ENCODE results near the gene TTI1. TPM values are rescaled to one million over a fixed set of nuclear protein-coding genes. Genes with fewer than 3 reads are reported as not detected.
A peak's percentile ranks its signal among the peaks of the same experiment; 100 is the strongest.

TTI1 gene
- total and polyA plus RNA-seq, 2 of the 13 experiments (the other 11 are each of a cell fraction or from before 2014, with no cell fraction given), result 22.9 to 39.8 TPM

DNA sequence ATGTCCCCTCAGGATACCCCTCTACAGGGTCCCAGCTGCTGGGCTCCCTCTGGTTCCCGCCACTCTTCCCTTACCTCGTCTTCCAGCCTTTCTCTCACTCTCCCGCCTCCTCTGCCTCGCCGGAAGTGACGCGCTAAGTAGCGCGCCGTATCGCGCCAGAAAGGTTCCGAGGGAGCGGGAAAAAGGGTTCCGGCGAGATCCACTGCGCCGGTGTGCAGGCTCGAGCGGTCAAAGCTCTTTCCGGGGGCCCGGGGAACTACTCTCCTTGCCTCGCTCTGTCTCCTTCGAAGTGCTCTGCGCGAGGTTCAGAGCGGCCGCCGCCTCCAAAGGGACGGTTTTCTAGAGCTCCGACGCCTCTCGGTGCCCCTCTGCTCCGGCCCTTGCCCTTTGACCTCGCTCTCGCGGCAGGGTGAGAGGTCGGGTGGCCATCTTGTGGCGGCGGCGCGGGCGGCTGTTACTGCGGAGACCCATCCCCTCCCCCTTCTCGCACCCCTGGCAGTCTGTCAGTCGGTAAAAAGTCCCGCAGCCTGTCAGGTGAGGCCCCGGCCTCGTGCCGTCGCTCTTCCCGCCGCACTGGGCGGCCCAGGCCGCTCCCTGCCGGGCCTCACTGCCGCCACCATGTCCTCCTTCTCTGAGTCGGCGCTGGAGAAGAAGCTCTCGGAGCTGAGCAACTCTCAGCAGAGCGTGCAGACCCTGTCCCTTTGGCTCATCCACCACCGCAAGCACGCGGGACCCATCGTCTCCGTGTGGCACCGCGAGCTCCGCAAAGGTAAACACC lies at the start of gene TTI1, which contains the start of gene RPRD1B (continued):
- TF ChIP-seq BATF2 (CRISPR knock-in tag; IDR thresholded peaks at IDR 0.05) (peak; percentile 49), ZNF335 (CRISPR knock-in tag; IDR thresholded peaks at IDR 0.05) (peak; percentile 93), MBD4 (IDR thresholded peaks at IDR 0.05; ENCODE audit: borderline replicate concordance, low read length) (no peak), JUND (CRISPR knock-in tag; IDR thresholded peaks at IDR 0.05) (peak; percentile 13; the same call in 1 of the 2 replicates), MAF1 (CRISPR knock-in tag; IDR thresholded peaks at IDR 0.05; ENCODE audit: borderline replicate concordance) (no peak), POGZ (CRISPR knock-in tag; IDR thresholded peaks at IDR 0.05) (peak; percentile 92), IKZF4 (CRISPR knock-in tag; IDR thresholded peaks at IDR 0.05; ENCODE audit: borderline replicate concordance, low read depth, not compliant biosample characterization) (peak; percentile 38), FOXA1 (IDR thresholded peaks at IDR 0.05) (no peak), FOXA1 (CRISPR knock-in tag; IDR thresholded peaks at IDR 0.05) (peak; percentile 74), ZNF703 (CRISPR knock-in tag; IDR thresholded peaks at IDR 0.05; ENCODE audit: borderline replicate concordance) (peak; percentile 93; the same call in 1 of the 2 replicates), ZNF253 (CRISPR knock-in tag; IDR thresholded peaks at IDR 0.05; ENCODE audit: borderline replicate concordance) (no peak), ZNF207 (IDR thresholded peaks at IDR 0.05; ENCODE audit: borderline replicate concordance) (no peak), RORA (CRISPR knock-in tag; IDR thresholded peaks at IDR 0.05) (no peak), ZNF101 (CRISPR knock-in tag; IDR thresholded peaks at IDR 0.05; ENCODE audit: borderline replicate concordance, low read depth) (peak; percentile 69; the same call in 1 of the 2 replicates), ZNF331 (CRISPR knock-in tag; IDR thresholded peaks at IDR 0.05) (peak; percentile 90), RERE (CRISPR knock-in tag; IDR thresholded peaks at IDR 0.05; ENCODE audit: low read depth) (no peak; the same call in 1 of the 2 replicates), ZBTB7B (CRISPR knock-in tag; IDR thresholded peaks at IDR 0.05) (peak; percentile 67), NR2F2 (IDR thresholded peaks at IDR 0.05; ENCODE audit: borderline replicate concordance, low read depth) (peak; percentile 85; the same call in 1 of the 2 replicates)
- TF ChIP-seq, protein P1, sequence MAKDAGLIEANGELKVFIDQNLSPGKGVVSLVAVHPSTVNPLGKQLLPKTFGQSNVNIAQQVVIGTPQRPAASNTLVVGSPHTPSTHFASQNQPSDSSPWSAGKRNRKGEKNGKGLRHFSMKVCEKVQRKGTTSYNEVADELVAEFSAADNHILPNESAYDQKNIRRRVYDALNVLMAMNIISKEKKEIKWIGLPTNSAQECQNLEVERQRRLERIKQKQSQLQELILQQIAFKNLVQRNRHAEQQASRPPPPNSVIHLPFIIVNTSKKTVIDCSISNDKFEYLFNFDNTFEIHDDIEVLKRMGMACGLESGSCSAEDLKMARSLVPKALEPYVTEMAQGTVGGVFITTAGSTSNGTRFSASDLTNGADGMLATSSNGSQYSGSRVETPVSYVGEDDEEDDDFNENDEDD (CRISPR knock-in tag; IDR thresholded peaks at IDR 0.05; ENCODE audit: borderline replicate concordance), result peak; percentile 100
- TF ChIP-seq, protein P2, sequence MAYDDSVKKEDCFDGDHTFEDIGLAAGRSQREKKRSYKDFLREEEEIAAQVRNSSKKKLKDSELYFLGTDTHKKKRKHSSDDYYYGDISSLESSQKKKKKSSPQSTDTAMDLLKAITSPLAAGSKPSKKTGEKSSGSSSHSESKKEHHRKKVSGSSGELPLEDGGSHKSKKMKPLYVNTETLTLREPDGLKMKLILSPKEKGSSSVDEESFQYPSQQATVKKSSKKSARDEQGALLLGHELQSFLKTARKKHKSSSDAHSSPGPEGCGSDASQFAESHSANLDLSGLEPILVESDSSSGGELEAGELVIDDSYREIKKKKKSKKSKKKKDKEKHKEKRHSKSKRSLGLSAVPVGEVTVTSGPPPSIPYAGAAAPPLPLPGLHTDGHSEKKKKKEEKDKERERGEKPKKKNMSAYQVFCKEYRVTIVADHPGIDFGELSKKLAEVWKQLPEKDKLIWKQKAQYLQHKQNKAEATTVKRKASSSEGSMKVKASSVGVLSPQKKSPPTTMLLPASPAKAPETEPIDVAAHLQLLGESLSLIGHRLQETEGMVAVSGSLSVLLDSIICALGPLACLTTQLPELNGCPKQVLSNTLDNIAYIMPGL (CRISPR knock-in tag; IDR thresholded peaks at IDR 0.05; ENCODE audit: borderline replicate concordance in 1 of 2, low read depth in 1 of 2), result peak; percentile 96 to 97

All from HepG2 (cell line).